Endodermal cell (in vitro differentiated cells): ENCODE measurements around the gene SRRD. TPM values are rescaled to one million over a fixed set of nuclear protein-coding genes. Genes with fewer than 3 reads are reported as not detected.

ENCODE experiments used
- DNase-seq: peaks from one replicate; pipeline ENCODE4 v3.0.0-alpha.2; 2017
- H3K27ac ChIP-seq: 2 replicates; pipeline ENCODE4 v1.5.1; 2013; ENCODE audit warnings: mild to moderate bottlenecking, low read depth, low read length, moderate library complexity
- H3K27me3 ChIP-seq: 2 replicates; pipeline ENCODE4 v1.6.1; 2013; ENCODE audit warnings: mild to moderate bottlenecking, low read length, moderate library complexity; ENCODE audit not compliant: insufficient read depth, control insufficient read depth, poor library complexity, severe bottlenecking
- H3K36me3 ChIP-seq: 2 replicates; pipeline ENCODE4 v1.7.0; 2013; ENCODE audit warnings: mild to moderate bottlenecking, low read length, moderate library complexity; ENCODE audit not compliant: control insufficient read depth, insufficient read depth
- H3K4me1 ChIP-seq: one replicate; pipeline ENCODE4 v1.7.0; 2013; ENCODE audit warnings: low read length; ENCODE audit not compliant: control insufficient read depth, insufficient read depth
- H3K4me3 ChIP-seq: 2 replicates; pipeline ENCODE4 v1.5.1; 2013; ENCODE audit warnings: mild to moderate bottlenecking, low read length, moderate library complexity
- H3K9ac ChIP-seq: 2 replicates; pipeline ENCODE4 v1.6.1; 2013; ENCODE audit warnings: mild to moderate bottlenecking, low read length, moderate library complexity; ENCODE audit not compliant: poor library complexity, severe bottlenecking; ENCODE audit errors: extremely low read depth
- H3K9me3 ChIP-seq: 2 replicates; pipeline ENCODE4 v1.6.1; 2013; ENCODE audit warnings: mild to moderate bottlenecking, low read length, moderate library complexity; ENCODE audit not compliant: control insufficient read depth
- H3K27ac Mint-ChIP-seq: 2 replicates; pipeline ENCODE4 v1.8.0; 2020; ENCODE audit warnings: mixed read lengths
- H3K27me3 Mint-ChIP-seq: 2 replicates; pipeline ENCODE4 v1.8.0; 2021; ENCODE audit warnings: mild to moderate bottlenecking, mixed read lengths; ENCODE audit not compliant: insufficient read depth
- H3K36me3 Mint-ChIP-seq: 2 replicates; pipeline ENCODE4 v1.8.0; 2020; ENCODE audit warnings: low read depth, mixed read lengths
- H3K4me1 Mint-ChIP-seq: 2 replicates; pipeline ENCODE4 v1.8.0; 2020; ENCODE audit warnings: mixed read lengths
- H3K4me3 Mint-ChIP-seq: 2 replicates; pipeline ENCODE4 v1.8.0; 2020; ENCODE audit warnings: mild to moderate bottlenecking, moderate library complexity, mixed read lengths
- H3K9me3 Mint-ChIP-seq: 2 replicates; pipeline ENCODE4 v1.8.0; 2020; ENCODE audit warnings: mild to moderate bottlenecking, mixed read lengths
- WGBS, 2 experiments: methylation state at CpG; one replicate each; pipeline versions ENCODE4 v1.1.5 to v1.1.7; 2013; ENCODE audit warnings: missing lambda C conversion rate in 2 of 2, mixed read lengths in 1 of 2; ENCODE audit not compliant: insufficient coverage in 1 of 2, insufficient read length in 1 of 2; 5-methylcytosine and 5-hydroxymethylcytosine counted together
- total RNA-seq, 2 donors: library from RNA; stranded (reverse); fragmentation: NEBNext Ultra II Directional in 1 of 2; extraction: Animal tissue kit (Norgen Biotek cat#: 25700) in 1 of 2; gene quantifications; 2 replicates in 1 of 2; 3 replicates in 1 of 2; pipeline ENCODE4 v1.2.1, GENCODE V29; 2021
- TF ChIP-seq, protein P1 (sequence below): fragments of 200-600 bp; sonication (generic); conservative IDR thresholded peaks from 2 replicates; pipeline ENCODE4 v1.5.0; 2021; ENCODE audit warnings: antibody characterized with exemption, mild to moderate bottlenecking

Gene SRRD
- total RNA-seq, 2 donors from 2014 or later, result 27.4 to 30.0 TPM

DNA sequence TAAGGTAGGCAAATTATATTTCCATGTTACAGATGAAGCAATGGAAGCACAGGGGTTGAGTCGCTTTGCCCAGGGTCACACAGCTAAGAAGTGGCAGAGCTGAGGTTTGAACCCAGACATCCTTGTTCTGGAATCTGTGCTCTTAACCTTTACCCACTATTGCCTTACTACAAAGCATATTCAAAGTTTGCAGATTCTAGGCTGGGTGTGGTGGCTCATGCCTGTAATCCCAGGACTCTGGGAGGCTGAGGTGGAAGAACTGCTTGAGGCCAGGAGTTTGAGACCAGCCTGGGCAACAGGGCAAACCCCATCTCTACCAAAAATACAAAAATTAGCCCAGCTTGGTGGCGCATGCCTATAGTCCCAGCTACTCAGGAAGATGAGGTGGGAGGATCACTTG is 56.4 kb downstream of the SRRD start:
- Mint-ChIP-seq H3K4me3 (no peak overlapping the region), H3K4me1 (peaks cover 10% of the 10 kb centered on the region), H3K27ac (no peak overlapping the region), H3K36me3 (peaks cover 53% of the 10 kb centered on the region), H3K27me3 (no peaks in the 10 kb centered on the region), H3K9me3 (no peaks in the 10 kb centered on the region)
- WGBS, 2 experiments, result 94% methylated on average over 2 of the region's 2 CpGs; no CpG with 5 or more reads in 1 of the 2 experiments
- no peak for DNase-seq
- Histone ChIP-seq H3K36me3 (peaks cover 28% of the 10 kb centered on the region), H3K4me3 (no peak overlapping the region), H3K9me3 (no peaks in the 10 kb centered on the region), H3K27ac (no peak overlapping the region), H3K4me1 (peaks cover 2% of the 10 kb centered on the region), H3K27me3 (no peaks in the 10 kb centered on the region), H3K9ac (no peak overlapping the region)
- TF ChIP-seq, protein P1, sequence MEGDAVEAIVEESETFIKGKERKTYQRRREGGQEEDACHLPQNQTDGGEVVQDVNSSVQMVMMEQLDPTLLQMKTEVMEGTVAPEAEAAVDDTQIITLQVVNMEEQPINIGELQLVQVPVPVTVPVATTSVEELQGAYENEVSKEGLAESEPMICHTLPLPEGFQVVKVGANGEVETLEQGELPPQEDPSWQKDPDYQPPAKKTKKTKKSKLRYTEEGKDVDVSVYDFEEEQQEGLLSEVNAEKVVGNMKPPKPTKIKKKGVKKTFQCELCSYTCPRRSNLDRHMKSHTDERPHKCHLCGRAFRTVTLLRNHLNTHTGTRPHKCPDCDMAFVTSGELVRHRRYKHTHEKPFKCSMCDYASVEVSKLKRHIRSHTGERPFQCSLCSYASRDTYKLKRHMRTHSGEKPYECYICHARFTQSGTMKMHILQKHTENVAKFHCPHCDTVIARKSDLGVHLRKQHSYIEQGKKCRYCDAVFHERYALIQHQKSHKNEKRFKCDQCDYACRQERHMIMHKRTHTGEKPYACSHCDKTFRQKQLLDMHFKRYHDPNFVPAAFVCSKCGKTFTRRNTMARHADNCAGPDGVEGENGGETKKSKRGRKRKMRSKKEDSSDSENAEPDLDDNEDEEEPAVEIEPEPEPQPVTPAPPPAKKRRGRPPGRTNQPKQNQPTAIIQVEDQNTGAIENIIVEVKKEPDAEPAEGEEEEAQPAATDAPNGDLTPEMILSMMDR, result no peak

DNA sequence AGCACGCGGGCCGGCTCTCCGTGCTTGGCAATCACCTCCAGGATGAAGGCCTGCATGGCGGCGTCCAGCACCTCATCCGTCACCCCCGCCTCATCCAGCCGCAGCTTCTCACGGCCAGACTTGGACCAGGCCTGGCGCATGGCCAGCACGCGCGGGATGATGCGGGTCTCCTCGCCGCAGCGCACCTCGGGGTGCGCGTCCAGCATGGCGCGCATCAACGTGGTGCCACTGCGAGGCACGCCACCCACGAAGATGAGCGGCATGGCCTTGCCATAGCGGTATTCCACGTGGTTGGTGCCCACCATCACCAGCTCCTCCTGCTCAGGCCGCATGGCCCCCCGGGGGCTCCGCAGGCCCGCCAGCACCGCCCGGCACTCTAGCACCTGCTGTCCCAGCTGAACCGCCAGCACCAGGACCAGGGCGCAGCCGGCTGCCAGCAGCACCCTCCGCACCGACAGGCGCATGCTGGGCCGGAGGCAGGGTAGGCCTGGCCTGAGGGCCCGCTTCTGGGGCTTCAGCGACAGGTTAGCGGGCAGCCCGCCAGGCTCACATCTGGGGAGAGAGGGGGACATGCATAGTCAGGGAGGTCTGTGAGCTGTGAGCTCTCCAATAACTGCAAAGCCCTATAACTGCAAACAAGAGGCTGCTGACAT is 57.6 kb downstream of the SRRD start:
- Mint-ChIP-seq H3K27me3 (no peaks in the 10 kb centered on the region), H3K27ac (no peak overlapping the region), H3K4me1 (no peaks in the 10 kb centered on the region), H3K9me3 (no peaks in the 10 kb centered on the region), H3K4me3 (no peak overlapping the region), H3K36me3 (peaks cover 43% of the 10 kb centered on the region)
- H3K4me1 ChIP-seq, result no peaks in the 10 kb centered on the region
- DNase-seq, result no peak
- no peaks in the 10 kb centered on the region for H3K27me3 ChIP-seq
- no peak overlapping the region for H3K9ac ChIP-seq
- WGBS, 2 experiments, result 92 to 97% methylated on average over 36 to 47 of the region's 47 CpGs
- H3K4me3 ChIP-seq, result no peak overlapping the region
- no peaks in the 10 kb centered on the region for H3K9me3 ChIP-seq
- no peak overlapping the region for H3K27ac ChIP-seq
- TF ChIP-seq, protein P1, result no peak
- peaks cover 24% of the 10 kb centered on the region for H3K36me3 ChIP-seq

DNA sequence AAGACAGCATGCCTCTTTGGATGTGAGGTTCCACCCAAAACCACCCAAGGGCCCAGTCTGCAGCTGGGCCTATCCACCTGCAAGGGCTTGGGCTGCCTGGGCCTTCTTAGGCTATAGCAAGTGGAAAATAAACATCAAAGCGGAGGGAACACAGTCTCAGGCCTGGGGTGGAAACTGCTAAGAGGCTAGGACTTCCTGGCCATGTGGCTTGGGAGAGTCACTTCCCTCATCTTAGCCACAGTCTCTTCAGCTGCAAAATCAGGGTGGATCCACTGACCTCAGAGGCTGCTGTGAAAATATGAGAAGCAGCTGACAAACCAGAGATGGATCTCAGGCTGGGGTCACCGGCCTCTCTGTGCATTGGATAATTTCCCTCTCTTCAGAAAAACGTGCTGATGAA is 59.2 kb downstream of the SRRD start:
- Mint-ChIP-seq H3K27me3 (no peaks in the 10 kb centered on the region), H3K36me3 (peaks cover 40% of the 10 kb centered on the region), H3K4me1 (no peaks in the 10 kb centered on the region), H3K27ac (no peak overlapping the region), H3K4me3 (no peak overlapping the region), H3K9me3 (no peaks in the 10 kb centered on the region)
- Histone ChIP-seq H3K4me1 (no peaks in the 10 kb centered on the region), H3K9ac (no peak overlapping the region), H3K36me3 (peaks cover 21% of the 10 kb centered on the region), H3K4me3 (no peak overlapping the region), H3K9me3 (no peaks in the 10 kb centered on the region), H3K27ac (no peak overlapping the region), H3K27me3 (no peaks in the 10 kb centered on the region)
- TF ChIP-seq, protein P1, result no peak
- DNase-seq, result no peak
- 94 to 100% methylated on average over 2 to 3 of the region's 3 CpGs for WGBS, 2 experiments

Other genes starting within 250 kb of the SRRD start
- gene ASPHD2, start 54.6 kb upstream of the SRRD start, total RNA-seq, result 1 to 10 TPM; 6.0 to 7.3 TPM
- gene HPS4, start 94 bp upstream of the SRRD start, total RNA-seq, result 10 to 100 TPM; 41.7 to 57.6 TPM
- 10 to 100 TPM; 28.4 to 28.9 TPM for gene TFIP11, start 28.6 kb downstream of the SRRD start, total RNA-seq
- gene TPST2, start 106.3 kb downstream of the SRRD start, total RNA-seq, result 10 to 100 TPM; 38.9 to 53.2 TPM
- 1 to 10 TPM in 1 of 2 donors, under 1 TPM in 1; 0.33 to 1.7 TPM for gene CRYBB1, start 134.2 kb downstream of the SRRD start, total RNA-seq
- gene CRYBA4, start 138.1 kb downstream of the SRRD start, total RNA-seq, result not detected
- 1 to 10 TPM; 1.2 to 4.4 TPM for gene MIAT, start 173.7 kb downstream of the SRRD start, total RNA-seq